Measurements from ENCODE around the gene PRKCZ.

The PRKCZ gene

DNA sequence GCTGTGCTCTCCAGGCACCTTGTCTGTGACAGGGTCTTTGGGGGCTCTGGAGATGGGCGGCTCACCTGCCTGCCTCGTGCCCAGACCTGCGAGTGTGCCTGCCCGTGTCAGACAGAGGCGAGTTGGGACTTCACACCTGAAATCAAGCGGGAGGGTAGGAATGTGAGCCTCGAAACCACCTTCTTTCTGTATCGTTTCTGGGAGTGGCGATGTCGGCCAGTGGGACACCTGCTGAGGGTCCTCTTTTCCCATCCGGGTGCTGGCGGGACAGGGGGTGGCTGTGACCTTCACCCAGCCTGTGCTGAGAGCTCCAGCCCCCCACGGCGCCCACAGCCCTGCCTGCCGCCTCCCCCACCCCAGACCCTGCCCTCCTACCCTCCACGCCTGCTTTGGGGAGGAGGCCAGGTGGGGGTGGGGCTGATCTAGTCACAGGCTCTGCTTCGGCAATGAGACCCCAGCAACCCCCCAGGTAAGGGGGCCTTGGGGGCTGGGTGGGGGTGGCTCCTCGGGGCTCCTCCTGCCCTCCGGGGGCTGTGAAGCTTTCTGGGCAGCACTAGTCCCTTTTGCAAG lies 160.0 kb downstream of the PRKCZ start:
- no peak for DNase-seq (ENCODE audit: low read depth)

DNA sequence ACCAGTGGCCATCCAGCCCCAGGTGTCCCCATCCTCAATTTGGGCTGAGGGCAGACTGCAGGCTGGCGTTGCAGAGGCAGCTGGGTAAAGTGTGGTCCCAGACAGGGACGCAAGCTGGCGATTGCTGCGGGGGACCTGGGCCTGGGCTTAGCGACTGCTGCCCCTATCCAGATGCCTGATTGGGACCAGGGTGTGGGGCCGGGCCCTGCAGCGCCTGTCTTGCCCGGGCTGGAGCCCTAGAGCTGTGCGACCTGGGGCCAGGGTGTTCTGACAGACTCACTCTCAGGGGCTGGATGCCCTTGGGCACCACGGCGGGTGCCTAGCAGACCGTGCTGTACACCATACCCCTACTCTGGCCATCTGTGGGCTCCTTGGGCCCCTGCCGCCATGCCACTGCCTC lies 160.6 kb downstream of the PRKCZ start:
- DNase-seq (ENCODE audit: low read depth) = no peak

DNA sequence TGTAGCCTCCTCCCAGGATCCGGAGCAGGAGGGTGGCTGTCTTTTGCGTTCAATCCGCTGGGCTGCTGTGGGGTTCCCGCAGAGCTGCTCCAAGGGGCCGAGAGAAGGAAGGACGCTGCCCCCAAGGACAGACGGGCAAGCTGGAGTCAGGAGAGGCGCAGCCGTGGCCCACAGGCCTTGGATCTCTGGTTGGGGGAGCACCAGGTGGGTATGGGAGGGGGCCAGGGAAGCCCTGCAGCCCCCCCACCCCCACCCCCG lies 162.0 kb downstream of the PRKCZ start:
- DNase-seq (ENCODE audit: low read depth) = peak; percentile 22

DNA sequence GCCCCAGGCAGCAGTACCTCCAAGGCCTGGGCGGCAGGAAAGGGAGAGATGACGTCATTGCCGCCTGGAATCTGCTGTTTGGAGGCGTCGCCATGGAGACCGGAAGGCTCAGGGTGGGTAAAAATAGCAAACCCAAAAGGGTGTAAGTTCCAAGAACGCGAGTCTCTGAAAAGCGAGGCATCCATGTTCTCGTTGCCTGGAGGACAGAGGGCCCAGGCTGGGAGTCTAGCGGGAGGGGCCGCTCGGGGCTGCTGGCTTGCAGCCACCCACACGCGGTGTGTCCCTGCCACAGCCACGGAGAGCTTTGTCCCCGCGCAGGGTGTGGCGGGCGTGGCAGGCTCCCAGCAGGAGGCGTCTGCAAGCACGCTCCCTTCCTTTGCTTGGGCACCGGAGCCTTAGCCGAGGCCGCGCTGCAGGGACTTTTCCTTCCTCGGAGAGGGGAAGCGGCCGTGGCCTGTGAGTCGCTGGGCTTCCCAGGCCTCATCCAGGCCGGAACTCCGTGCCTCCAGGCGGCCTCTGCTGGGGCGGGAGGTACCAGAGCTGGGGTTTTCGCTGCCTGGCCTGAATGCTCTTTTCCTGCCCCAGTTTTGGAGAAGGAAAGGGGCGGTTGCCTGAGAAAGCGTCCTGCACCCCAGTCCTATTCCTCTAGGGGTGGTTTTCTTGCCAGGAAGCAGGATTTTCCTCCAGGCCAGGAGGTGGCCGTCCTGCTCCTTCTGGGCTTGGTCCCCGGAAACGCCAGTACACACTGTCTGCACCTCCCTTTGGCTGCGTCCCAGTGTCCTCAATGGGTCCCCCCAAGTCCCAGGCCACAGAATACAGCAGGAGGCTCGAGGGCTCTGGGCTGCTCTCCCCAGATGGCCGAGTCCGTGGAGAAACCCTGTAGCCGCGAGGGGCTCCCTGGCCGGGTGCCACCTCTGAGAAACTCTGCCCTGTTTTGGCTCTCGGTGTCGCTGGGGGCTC lies 162.6 kb downstream of the PRKCZ start:
- DNase-seq (ENCODE audit: low read depth) = peak; percentile 95

DNA sequence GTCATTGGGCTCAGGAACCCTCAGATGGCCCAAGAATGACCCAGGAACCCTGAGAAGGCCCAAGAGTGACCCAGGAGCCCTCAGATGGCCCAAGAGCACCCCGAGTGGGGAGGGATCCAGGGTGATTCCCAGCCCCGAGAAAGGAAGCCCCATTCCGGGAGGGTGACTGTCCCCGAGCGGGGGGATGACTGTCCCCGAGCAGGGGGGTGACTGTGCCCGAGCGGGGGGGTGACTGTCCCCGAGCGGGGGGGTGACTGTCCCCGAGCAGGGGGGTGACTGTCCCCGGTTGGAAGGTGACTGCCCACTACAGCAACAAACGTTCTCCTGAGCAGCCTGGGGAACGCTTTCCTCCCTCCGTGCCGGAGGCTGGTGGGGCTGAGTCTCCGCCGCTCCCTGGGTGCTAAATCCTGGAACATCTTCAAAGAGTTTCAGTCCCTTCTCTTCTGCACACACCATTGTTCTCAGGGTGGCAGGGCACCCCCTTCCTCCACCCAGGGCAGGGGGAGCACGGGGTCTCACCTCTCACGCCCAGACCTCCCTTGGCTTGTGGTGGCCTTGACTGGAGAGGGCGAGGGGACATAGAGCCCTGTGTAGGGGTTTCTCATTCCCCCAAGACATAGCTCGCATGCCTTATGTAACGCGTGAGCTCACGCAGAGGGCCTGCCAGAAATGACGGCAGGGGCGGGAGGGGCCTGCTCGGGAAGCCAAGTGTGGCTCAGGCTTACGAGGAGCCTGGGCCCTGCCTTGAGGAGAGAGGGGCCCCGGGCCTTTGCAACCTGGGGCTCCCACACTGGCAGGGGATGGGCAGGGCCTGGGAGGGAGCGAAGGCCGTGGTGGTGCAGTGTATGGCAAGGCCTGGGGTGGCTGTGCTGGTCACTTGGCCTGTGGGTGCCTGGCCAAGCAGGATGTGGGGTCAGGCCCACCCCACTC lies 163.6 kb downstream of the PRKCZ start:
- peak; percentile 89 for DNase-seq (ENCODE audit: low read depth)

DNA sequence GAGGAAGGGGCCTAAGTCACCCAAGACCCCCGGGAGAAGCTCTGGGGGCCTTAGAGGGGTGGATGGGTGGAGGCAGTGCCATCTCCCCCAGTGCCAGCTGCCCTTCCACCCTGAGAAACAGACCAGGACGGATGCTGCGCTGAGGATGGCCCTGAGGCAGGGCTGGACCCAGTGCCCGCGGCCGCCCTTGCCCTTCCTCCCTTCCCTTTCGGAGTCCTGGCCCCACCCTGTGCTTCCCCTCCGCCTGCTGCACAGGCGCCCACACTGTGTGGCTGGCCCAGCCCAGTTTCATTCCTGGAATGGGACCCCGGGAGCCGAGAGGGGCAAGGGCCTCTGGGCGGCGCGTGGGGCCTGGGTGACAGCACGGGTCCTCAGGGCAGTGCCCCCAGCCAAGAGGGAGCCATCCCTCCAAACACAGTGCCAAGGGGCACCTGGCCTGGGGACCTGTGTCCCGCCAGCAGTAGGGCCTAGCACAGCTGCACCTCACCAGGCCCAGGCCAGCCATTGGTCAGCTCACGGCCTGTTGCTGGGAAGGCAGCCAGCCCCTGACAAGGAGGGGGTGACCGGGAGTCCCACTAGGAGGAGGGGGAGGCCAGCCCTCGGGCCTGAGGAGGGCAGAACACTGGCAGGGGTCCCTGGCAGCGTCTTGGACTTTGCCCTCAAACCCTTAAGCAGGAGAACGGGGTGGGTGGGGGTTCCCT lies 164.5 kb downstream of the PRKCZ start:
- DNase-seq (ENCODE audit: low read depth) = no peak

DNA sequence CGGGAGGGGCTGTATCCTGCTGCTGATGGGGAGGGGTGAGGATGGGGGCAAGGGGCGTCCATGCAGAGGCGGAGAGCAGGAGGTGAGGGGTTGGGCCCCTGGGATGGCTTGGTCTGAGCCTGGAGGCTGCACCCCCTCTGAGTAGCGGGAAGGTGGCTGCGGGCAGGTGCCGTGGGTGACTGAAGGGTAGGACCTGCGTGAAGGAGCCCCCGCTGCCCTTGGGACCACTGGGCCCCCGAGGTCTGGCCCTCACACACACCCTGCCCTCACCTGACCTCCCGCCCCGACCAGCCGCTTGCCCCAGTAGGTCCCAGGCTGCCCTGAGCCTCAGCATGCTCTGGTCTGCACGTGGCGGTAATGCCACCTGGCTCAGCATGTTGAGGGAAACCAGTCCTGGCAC lies 165.1 kb downstream of the PRKCZ start:
- DNase-seq (ENCODE audit: low read depth) = no peak

DNA sequence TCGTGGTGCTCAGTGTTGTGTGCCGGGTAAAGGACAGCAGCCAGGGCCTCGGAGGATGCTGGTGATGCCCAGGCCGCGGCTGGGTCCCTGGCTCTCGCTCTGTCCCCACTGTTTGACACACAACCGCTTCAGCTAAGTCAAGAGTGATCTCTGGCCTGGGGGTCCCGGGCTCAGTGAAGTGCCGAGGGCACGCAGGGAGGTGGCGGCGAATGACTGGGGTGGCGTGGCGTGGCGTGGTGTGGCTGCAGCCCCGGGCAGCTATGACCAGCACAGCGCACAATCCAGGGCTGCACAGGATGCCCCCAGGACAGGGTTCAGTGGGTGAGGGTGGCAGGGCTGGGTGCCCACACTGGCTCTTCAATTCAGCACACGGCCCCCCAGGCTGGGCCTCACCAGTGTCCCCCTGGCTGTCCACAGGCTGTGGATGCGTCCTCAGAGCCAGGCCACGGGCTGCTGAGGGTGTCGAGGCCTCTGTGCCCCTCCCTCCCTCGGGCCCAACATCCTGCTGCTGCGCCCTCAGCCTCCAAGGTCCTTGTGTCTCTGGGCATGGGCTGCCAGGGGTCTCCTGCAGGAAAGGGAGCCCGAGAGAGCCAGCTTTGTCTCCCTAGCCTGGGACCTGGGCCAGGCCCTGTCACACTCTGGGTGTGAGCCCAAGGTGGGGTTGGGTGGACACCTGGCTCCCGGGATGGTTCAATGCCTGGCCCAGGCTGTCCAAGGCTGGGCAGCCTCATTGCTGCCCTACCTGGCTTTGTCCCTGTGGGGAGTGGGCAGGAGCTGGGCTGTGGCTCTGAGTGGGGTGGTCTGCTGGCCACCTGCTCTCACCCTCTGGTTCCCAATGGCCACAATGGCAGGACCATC lies 165.9 kb downstream of the PRKCZ start:
- DNase-seq (ENCODE audit: low read depth) = no peak

DNA sequence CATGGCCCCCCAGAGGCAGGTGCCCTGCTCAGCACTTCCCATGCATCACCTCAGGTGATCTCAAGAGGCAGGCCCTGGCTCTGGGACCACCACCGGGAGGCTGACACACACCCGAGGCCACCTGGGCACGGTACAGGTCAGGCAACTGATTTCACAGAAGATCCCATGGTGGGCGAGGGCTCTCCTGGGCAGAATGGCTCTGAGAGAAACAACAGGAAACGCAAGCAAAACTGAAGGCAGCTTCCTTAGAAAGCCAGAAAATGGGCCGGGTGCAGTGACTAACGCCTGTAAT lies 166.5 kb downstream of the PRKCZ start:
- DNase-seq (ENCODE audit: low read depth) = no peak

DNA sequence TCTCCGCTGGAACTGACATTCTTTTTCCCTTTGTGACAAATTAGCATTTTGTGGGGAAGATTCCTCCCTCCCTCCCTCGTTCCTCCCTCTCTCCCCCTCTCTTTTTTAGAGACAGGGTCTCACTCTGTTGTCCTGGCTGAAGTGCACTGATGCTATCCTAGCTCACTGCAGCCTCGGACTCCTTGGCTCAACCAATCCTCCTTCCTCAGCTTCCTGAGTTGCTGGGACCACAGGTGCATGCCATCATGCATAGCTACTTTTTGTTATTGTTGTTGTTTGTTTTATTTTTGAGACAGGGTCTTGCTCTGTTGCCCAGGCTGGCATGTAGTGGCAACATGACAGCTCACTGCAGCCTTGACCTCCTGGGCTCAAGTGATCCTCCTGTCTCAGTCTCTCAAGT lies 171.1 kb downstream of the PRKCZ start:
- DNase-seq (ENCODE audit: low read depth) = no peak

DNA sequence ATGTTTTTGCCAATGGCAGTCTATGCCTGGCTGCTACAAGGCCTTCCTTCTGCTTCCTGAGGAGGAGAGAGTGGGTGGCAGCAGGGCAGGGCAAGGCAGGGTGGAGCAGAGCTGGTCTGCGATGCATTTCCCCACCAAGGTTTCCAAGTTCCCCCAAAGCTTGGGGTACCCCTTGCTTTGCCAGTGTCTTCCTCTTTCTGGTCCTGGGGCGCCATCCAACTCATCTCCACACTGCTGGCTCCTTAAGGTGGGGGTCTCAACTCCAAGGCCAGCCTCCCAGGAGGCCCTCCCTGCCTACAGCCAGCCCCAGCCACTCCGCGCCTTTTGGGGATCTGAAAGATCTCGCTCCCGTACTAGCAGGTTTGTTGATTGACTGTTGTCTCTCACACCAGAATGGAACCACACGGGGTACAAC lies 174.0 kb downstream of the PRKCZ start:
- no peak for DNase-seq (ENCODE audit: low read depth)

DNA sequence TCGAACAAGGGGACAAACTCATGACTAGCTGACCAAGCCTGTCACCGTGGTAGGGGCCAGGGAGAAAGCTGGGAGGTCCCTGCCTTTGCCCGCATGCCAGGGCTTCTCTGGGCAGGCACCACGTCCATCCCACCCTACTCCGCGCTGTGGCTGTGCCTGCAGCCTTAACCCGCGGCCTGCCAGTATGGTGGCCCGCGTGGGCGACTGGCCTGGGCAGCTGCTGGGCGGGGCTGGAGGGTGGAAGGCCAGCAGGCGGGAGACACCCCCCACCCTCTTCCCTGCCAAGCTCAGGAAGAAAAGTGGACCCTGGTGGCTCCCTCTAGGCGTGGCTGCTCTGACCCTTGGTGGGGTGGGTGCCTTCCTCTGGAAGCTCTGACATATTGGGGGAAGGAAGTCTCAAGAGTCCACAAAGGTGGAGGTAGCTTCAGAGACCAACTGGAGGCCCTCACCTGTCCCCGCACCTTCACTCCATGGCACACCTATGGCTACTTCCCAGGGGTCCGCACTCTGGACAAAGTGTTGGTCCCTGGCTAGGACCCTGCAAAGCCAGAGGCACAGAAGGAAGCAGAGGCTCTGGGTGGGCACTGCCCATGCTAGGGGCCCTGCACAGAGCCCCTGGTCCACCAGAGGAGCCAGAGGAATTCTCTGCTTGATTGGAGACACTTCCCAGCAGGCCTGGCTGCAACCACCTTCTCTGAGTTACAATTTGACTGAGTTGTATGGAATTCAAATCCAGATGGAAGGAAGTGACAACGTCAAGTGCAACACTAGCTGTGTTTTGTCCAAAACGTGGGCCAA lies 174.6 kb downstream of the PRKCZ start:
- no peak for DNase-seq (ENCODE audit: low read depth)

DNA sequence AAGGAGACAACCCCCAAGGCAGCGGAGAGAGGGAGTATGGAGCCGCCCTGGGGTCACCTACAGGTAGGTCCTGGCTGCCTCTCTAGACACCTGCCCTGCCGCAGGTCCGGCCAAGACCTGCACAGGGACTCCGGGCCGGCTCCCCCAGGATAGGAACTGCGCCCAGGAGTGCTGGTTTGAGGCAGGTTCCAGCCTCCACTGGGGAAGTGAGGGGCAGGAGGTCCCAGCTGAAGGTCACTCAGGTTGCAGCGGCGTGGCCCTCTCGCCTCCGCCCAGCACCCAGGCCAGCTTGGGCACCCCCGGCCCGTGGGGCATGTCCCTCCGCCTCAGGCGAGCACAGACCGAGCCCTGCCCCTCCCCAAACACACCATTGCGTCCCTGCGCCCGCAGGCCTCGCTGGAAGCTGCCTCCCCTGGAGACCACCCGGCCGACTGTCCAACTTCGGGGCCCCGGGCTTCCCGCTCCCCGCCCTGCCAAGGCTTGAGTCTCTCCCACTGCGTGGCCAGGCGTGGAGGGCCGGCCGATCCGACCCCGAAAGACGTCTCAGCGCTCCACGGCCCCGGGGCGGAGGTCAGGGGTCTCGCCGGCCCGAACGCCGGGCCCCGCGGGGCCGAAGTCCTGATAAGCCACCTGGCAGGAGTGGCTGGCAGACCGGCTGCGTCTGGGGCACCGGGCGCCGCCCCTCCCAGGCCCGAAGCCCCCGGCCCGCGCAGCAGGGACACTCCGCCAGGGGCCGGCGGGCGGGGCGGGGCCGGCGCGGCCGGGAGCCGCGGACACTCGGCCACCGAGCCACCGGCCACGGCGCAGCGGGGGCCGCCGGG lies 176.5 kb downstream of the PRKCZ start:
- no peak for DNase-seq (ENCODE audit: low read depth)

DNA sequence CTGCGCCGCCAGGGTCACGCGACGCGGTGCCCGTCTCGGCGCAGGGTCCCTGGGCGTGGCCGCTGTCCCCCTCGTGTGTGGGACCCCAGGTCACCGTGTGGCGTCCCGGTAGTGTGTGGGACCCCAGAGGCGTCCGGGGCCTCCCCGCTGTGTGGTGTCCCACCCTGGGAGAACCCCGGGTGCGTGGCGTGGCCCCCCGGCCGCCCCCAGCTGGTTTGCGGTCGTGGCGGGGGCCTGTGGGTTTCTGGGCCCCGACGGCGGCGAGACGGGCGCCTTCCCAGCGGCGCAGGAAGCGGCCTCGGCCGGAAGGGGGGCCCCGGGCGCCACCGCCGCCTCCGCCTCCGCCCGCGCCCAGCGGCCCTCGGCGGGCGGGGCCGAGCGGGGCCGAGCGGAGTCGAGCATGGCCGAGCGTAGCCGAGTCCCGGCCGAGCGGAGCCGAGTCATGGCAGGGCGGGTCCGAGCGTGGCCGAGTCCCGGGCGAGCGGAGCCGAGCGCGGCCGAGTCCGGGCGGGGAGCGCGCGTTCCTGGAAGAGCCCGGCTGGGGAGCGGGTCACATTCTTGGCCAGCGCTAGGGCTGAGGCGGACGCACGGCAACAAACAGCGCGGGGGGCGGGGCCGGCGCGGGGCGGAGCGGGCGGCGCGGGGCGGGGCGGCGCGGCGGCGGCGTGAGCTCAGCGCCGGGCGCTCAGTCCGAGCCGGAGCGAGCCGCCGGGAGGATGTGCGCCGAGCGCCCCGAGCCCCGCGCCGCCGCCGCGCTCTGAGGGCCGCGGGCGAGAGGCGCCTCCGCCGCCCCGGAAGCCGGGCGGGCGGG lies 177.3 kb downstream of the PRKCZ start:
- peak; percentile 95 for DNase-seq (ENCODE audit: low read depth)

DNA sequence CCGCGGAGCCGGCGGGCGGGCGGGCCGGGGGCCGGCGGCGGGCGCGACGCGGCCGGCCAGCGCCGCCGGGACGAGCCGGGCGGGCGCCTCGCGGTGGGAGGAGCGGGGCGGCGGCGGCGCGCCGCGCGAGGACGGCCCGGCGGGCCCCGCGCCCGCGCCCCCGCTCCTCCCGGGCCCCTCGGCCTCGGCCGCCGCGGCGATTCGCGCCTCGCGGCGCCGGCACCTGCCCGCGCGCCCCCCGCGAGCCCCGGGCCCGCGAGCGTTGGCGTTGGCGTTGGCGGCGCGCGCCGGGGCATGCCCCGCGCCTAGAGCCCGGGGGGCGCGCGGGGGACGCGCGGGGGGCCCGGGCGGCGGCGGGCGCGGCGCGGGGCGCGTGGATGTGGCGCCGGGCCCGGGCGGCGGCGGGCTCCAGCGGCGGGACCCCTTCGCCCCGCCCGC lies 178.0 kb downstream of the PRKCZ start, which contains the start of gene SKI:
Gene SKI, plus strand, starts transcription at position 163 of the 438 bp plus-strand sequence. CDS start 448 bp downstream, outside the sequence.
- no peak for DNase-seq (ENCODE audit: low read depth)

DNA sequence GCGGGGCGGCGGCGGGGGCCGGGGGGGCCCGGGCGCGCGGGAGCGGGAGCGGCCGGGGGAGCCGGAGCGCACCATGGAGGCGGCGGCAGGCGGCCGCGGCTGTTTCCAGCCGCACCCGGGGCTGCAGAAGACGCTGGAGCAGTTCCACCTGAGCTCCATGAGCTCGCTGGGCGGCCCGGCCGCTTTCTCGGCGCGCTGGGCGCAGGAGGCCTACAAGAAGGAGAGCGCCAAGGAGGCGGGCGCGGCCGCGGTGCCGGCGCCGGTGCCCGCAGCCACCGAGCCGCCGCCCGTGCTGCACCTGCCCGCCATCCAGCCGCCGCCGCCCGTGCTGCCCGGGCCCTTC lies 178.5 kb downstream of the PRKCZ start:
- peak; percentile 45 for DNase-seq (ENCODE audit: low read depth)

DNA sequence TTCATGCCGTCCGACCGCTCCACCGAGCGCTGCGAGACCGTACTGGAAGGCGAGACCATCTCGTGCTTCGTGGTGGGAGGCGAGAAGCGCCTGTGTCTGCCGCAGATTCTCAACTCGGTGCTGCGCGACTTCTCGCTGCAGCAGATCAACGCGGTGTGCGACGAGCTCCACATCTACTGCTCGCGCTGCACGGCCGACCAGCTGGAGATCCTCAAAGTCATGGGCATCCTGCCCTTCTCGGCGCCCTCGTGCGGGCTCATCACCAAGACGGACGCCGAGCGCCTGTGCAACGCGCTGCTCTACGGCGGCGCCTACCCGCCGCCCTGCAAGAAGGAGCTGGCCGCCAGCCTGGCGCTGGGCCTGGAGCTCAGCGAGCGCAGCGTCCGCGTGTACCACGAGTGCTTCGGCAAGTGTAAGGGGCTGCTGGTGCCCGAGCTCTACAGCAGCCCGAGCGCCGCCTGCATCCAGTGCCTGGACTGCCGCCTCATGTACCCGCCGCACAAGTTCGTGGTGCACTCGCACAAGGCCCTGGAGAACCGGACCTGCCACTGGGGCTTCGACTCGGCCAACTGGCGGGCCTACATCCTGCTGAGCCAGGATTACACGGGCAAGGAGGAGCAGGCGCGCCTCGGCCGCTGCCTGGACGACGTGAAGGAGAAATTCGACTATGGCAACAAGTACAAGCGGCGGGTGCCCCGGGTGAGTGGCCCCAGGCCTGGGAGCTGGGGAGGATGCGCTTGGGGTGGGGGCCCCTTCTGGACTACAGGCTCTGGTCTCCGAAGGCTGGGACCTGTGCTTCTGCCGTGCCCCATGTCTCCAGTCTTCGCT lies 179.0 kb downstream of the PRKCZ start:
- peak; percentile 63 for DNase-seq (ENCODE audit: low read depth)

All from iris pigment epithelial cell (primary cell).